BE2C (cell line): Measurements from ENCODE around the gene SRGAP3. TPM values are rescaled to one million over a fixed set of nuclear protein-coding genes. Genes with fewer than 3 reads are reported as not detected.
"Not testable (repeated sequence)": the region's sequence is repeated elsewhere in the genome, so short reads cannot be mapped to it uniquely, and the experiment has no call there.

ENCODE experiments used
- DNase-seq: peaks from one replicate; pipeline ENCODE4 v3.0.0-alpha.2; 2020
- H3K27me3 ChIP-seq: fragments of 250-450 bp; sonication (Bioruptor Pico); 2 replicates; pipeline ENCODE4 v1.5.1; 2020; ENCODE audit warnings: mild to moderate bottlenecking
- H3K36me3 ChIP-seq: fragments of 250-450 bp; sonication (Bioruptor Pico); 2 replicates; pipeline ENCODE4 v1.5.1; 2020; ENCODE audit warnings: mild to moderate bottlenecking
- H3K4me1 ChIP-seq: fragments of 250-450 bp; sonication (Bioruptor Pico); 2 replicates; pipeline ENCODE4 v1.5.1; 2020
- H3K4me3 ChIP-seq: 2 replicates; pipeline ENCODE4 v1.5.1; 2011; ENCODE audit warnings: low read depth, low read length
- H3K9me3 ChIP-seq: fragments of 250-450 bp; sonication (Bioruptor Pico); 2 replicates; pipeline ENCODE4 v1.5.1; 2020
- polyA plus RNA-seq: library from polyadenylated mRNA; unstranded; fragments of >200 nt; gene quantifications from one replicate; pipeline ENCODE4 v1.2.1, GENCODE V29; 2012; ENCODE audit warnings: low read depth, missing spikeins; ENCODE audit not compliant: insufficient read length, insufficient read depth
- TF ChIP-seq, protein P1 (sequence below): IDR thresholded peaks from 2 replicates; pipeline ENCODE4 v1.5.1; 2012; ENCODE audit warnings: mild to moderate bottlenecking, low read depth, low read length

The SRGAP3 gene
- 5.0 TPM for polyA plus RNA-seq

DNA sequence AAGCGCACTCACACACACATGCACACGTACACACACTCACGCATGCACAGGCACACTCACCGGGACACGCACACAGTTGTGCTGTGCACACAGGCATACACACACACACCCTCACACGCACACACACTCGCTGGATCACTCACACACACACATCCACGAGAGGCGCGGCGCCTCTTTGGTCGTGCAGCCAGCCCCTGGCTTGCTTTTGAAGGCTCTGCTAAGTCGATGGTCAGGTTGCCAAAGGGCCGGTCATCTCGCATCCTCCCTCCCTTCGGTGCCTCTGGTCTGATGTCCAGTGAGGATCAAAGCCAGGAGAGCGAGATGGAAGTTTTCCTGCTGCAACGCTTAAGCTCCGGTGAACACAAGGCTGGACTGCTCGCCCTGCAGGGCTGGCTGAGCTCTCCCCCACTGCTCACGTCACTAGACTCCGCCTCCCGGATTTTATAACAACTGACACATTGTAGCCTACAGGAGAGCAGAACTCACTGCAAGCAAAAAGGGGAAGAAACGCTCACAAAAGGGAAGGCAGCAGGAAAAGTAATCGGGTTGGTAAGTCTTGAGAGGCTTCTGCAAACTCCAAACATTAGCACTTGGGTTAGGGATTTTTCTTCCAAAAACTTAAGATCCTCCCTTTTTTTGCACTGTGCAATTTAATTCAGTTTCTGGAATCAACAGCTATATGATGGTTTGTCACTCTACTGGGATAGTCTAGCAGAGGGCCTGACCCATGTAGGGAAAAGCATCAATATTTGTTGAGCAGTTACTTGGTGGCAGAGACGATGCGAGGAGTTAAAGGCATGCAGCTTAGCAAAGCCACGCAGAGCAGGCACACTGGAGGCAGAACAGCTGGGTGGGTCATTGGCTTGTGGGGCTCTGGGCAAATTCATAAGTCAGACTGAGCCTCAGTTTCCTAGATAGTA is at the start of gene SRGAP3:
Gene SRGAP3 (minus strand): TSS at position 374 of the 920 bp plus-strand sequence. CDS start 695 bp downstream, outside the sequence.
- H3K4me1 ChIP-seq = no peaks in the 10 kb centered on the region
- no peaks in the 10 kb centered on the region for H3K9me3 ChIP-seq
- DNase-seq = peak; percentile 72
- TF ChIP-seq, protein P1, sequence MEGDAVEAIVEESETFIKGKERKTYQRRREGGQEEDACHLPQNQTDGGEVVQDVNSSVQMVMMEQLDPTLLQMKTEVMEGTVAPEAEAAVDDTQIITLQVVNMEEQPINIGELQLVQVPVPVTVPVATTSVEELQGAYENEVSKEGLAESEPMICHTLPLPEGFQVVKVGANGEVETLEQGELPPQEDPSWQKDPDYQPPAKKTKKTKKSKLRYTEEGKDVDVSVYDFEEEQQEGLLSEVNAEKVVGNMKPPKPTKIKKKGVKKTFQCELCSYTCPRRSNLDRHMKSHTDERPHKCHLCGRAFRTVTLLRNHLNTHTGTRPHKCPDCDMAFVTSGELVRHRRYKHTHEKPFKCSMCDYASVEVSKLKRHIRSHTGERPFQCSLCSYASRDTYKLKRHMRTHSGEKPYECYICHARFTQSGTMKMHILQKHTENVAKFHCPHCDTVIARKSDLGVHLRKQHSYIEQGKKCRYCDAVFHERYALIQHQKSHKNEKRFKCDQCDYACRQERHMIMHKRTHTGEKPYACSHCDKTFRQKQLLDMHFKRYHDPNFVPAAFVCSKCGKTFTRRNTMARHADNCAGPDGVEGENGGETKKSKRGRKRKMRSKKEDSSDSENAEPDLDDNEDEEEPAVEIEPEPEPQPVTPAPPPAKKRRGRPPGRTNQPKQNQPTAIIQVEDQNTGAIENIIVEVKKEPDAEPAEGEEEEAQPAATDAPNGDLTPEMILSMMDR = peak; percentile 38
- H3K4me3 ChIP-seq = peak within 1 kb of the TSS; percentile 71
- H3K36me3 ChIP-seq = no peaks in the 10 kb centered on the region
- no peaks in the 10 kb centered on the region for H3K27me3 ChIP-seq

DNA sequence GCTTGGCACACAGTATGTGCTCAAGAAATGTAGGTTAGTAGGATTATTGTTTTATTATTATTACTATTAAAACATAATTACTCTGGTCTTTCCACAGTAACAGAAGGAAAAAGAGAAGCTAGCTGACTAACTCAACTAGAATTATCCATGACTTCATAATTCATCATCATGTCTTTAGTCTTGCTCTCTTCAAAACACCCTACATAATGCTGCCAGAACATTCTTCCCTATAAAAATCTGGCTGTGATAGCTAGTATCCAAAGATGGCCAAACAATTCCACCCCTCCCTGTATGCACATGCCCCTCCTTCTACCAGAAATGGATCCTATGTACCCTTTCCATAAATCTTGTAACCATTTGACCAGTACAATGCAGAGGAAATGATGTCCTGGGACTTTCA is 48.8 kb upstream of the SRGAP3 start:
- DNase-seq = no peak
- Histone ChIP-seq H3K4me1 (no peaks in the 10 kb centered on the region; the same call in 1 of the 2 replicates), H3K9me3 (no peaks in the 10 kb centered on the region), H3K36me3 (no peaks in the 10 kb centered on the region), H3K27me3 (no peaks in the 10 kb centered on the region), H3K4me3 (no peak overlapping the region)
- TF ChIP-seq, protein P1 = no peak

DNA sequence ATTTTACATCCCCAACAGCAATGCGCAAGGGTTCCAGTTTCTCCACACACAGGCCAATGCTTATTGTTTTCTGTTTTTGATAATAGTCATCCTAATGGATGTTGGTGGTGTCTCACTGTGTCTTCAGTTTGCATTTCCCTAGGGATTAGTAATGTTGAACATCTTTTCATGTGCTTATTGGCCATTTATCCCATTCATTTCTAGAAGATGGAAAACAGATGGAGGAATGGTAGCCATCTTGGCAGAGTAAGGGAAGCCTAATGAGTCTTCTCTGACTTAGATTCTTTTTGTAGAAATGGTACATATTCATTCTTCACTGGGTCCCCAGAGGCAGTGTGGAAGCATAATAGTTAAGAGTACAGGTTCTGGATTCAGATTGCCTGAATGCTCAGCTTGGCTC is 46.8 kb upstream of the SRGAP3 start:
- no peak overlapping the region for H3K4me3 ChIP-seq
- DNase-seq = no peak
- no peaks in the 10 kb centered on the region for H3K9me3 ChIP-seq
- no peaks in the 10 kb centered on the region for H3K27me3 ChIP-seq
- no peaks in the 10 kb centered on the region; the same call in 1 of the 2 replicates for H3K4me1 ChIP-seq
- TF ChIP-seq, protein P1 = no peak
- no peaks in the 10 kb centered on the region for H3K36me3 ChIP-seq

DNA sequence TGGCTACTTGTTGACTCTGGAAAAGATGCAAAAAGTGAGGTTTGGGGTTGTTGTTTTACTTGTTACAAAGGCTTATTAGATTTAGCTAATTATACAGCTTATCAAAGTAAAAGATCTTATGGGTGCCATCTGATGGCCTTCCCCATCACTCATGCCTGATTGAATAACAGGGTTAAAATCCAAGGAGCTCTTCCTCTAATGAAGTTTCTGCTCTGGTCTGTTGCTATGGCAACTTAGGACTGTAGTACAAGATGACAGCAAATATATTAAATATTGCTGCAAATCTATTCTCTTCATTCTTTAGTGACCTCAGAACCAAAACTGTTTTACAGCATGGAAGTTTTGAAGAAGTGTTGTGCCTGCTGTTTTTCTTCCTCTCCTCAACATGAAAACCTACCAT is 45.6 kb upstream of the SRGAP3 start:
- Histone ChIP-seq H3K9me3 (no peaks in the 10 kb centered on the region), H3K4me3 (no peak overlapping the region), H3K4me1 (no peaks in the 10 kb centered on the region; the same call in 1 of the 2 replicates), H3K36me3 (no peaks in the 10 kb centered on the region), H3K27me3 (no peaks in the 10 kb centered on the region)
- TF ChIP-seq, protein P1 = no peak
- DNase-seq = no peak

DNA sequence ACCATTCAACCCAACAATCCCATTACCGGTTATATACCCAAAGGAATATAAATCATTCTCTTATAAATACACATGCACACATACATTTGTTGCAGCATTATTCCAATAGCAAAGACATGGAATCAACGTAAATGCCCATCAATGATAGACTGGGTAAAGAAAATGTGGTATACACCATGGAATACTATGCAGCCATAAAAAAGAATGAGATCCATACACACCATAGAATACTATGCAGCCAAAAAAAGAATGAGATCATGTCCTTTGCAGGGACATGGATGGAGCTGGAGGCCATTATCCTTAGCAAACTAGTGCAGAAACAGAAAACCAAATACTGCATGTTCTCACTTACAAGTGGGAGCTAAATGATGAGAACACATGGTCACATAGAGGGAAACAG is 44.5 kb upstream of the SRGAP3 start:
- not testable (repeated sequence) for H3K27me3 ChIP-seq, DNase-seq, H3K4me1 ChIP-seq, H3K9me3 ChIP-seq, H3K4me3 ChIP-seq, H3K36me3 ChIP-seq

DNA sequence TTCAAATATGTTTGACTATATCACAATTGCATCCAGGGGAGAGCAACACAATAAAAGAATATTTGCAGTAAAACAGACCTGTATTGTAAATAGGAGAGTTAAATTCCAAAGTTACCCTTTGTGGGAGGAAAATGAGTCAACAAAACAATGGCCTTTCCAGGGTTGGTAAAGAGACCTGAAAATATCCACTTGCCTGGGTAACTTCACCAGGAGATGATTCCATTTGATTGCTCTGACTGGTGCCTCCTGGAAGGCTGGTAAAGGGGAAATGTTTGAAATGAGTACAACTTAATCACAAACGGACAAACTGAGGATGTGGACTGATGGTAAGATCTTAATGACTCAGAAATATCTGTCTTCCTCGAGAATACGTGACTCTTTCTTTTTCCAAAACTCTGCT is 43.6 kb upstream of the SRGAP3 start:
- Histone ChIP-seq H3K4me3 (no peak overlapping the region), H3K27me3 (no peaks in the 10 kb centered on the region), H3K36me3 (no peaks in the 10 kb centered on the region), H3K9me3 (no peaks in the 10 kb centered on the region), H3K4me1 (no peaks in the 10 kb centered on the region; the same call in 1 of the 2 replicates)
- TF ChIP-seq, protein P1 = no peak
- no peak for DNase-seq
